Measurements from ENCODE around the gene ATP6V1E1.

Gene ATP6V1E1

DNA sequence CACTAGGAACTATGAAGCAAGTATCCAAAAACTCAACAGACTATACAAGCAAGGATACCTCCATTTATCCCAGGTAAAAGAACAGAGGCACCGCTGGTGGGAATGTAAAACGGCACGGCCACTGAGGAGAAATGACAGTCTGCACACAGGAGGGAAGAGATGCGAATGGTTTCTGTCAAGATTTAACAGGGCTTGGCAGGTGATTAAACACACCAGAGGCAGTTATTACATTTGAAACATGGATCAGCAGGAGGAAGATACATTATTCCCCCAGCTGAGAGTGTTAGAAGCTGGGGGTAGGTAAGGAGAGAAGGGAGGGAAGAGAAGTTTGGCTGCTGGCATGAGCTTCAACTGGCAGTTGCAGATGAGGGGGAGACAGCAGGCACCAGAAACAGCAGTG lies 30.2 kb downstream of the ATP6V1E1 start:
- ChIA-PET POLR2A (no interaction called here), CTCF (no interaction called here)
- H3K9me3 ChIP-seq (ENCODE audit: control insufficient read depth, insufficient read depth, low read depth, low read length): no peaks in the 10 kb centered on the region
- peaks cover 54 to 81% of the 10 kb centered on the region in 2 experiments for H3K36me3 ChIP-seq (ENCODE audit: control insufficient read depth in 2 of 2, insufficient read depth in 1 of 2, low read length in 2 of 2)
- no peaks in the 10 kb centered on the region for H3K4me1 ChIP-seq (ENCODE audit: control insufficient read depth, insufficient read depth, low read length)
- no peak overlapping the region for H3K27ac ChIP-seq (ENCODE audit: extremely low read depth, low read depth, low read length)
- TF ChIP-seq, protein P1, sequence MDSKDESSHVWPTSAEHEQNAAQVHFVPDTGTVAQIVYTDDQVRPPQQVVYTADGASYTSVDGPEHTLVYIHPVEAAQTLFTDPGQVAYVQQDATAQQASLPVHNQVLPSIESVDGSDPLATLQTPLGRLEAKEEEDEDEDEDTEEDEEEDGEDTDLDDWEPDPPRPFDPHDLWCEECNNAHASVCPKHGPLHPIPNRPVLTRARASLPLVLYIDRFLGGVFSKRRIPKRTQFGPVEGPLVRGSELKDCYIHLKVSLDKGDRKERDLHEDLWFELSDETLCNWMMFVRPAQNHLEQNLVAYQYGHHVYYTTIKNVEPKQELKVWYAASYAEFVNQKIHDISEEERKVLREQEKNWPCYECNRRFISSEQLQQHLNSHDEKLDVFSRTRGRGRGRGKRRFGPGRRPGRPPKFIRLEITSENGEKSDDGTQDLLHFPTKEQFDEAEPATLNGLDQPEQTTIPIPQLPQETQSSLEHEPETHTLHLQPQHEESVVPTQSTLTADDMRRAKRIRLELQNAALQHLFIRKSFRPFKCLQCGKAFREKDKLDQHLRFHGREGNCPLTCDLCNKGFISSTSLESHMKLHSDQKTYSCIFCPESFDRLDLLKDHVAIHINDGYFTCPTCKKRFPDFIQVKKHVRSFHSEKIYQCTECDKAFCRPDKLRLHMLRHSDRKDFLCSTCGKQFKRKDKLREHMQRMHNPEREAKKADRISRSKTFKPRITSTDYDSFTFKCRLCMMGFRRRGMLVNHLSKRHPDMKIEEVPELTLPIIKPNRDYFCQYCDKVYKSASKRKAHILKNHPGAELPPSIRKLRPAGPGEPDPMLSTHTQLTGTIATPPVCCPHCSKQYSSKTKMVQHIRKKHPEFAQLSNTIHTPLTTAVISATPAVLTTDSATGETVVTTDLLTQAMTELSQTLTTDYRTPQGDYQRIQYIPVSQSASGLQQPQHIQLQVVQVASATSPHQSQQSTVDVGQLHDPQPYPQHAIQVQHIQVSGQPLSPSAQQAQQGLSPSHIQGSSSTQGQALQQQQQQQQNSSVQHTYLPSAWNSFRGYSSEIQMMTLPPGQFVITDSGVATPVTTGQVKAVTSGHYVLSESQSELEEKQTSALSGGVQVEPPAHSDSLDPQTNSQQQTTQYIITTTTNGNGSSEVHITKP (tag by site-specific recombination; IDR thresholded peaks at IDR 0.05): no peak
- TF ChIP-seq ZNF248 (tag by site-specific recombination; IDR thresholded peaks at IDR 0.05) (no peak), ZNF558 (tag by site-specific recombination; IDR thresholded peaks at IDR 0.05) (no peak), ZNF184 (tag by site-specific recombination; IDR thresholded peaks at IDR 0.05) (no peak), ZNF169 (tag by site-specific recombination; IDR thresholded peaks at IDR 0.05) (no peak), ZNF747 (tag by site-specific recombination; IDR thresholded peaks at IDR 0.05) (no peak), ZNF146 (tag by site-specific recombination; IDR thresholded peaks at IDR 0.05) (no peak)
- TF ChIP-seq, protein P2, sequence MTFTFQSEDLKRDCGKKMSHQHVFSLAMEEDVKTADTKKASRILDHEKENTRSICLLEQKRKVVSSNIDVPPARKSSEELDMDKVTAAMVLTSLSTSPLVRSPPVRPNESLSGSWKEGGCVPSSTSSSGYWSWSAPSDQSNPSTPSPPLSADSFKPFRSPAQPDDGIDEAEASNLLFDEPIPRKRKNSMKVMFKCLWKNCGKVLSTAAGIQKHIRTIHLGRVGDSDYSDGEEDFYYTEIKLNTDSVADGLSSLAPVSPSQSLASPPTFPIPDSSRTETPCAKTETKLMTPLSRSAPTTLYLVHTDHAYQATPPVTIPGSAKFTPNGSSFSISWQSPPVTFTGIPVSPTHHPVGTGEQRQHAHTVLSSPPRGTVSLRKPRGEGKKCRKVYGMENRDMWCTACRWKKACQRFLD (tag by site-specific recombination; IDR thresholded peaks at IDR 0.05): no peak
- no peak overlapping the region for H3K4me3 ChIP-seq (ENCODE audit: low read depth, low read length)

DNA sequence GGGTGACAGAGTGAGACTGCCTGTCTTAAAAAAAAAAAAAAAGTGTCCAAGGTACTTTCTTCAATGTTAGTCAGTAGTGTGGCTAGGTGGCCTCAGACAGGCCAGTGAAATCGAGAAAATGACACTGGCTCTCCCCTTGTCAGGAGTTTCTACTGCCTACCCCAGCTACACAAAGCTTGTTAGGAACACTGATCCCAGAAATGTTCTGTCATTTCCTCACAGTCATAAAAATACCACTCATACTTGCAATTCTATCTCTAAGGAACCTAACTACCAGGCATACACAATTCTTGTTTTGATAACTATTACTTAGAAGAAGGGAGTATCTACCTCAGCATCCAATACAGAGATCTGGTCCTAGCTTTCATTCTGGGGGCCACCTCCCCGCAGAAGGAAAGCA lies 31.3 kb downstream of the ATP6V1E1 start:
- Histone ChIP-seq H3K4me3 (ENCODE audit: low read depth, low read length) (no peak overlapping the region), H3K4me1 (ENCODE audit: control insufficient read depth, insufficient read depth, low read length) (no peaks in the 10 kb centered on the region), H3K27ac (ENCODE audit: extremely low read depth, low read depth, low read length) (no peak overlapping the region), H3K9me3 (ENCODE audit: control insufficient read depth, insufficient read depth, low read depth, low read length) (no peaks in the 10 kb centered on the region), H3K36me3 (ENCODE audit: control insufficient read depth in 2 of 2, insufficient read depth in 1 of 2, low read length in 2 of 2) (peaks cover 59 to 88% of the 10 kb centered on the region in 2 experiments)
- CTCF ChIA-PET: interaction anchor here (0.6 to 1.2 kb wide), 5 partner anchors 8 to 146 kb away, joined by 3 to 4 read pairs (median 3); no protein-coding TSS in a partner anchor
- POLR2A ChIA-PET: no interaction called here
- TF ChIP-seq ZNF16 (tag by site-specific recombination; IDR thresholded peaks at IDR 0.05; ENCODE audit: low read depth) (no peak), ZNF140 (tag by site-specific recombination; IDR thresholded peaks at IDR 0.05) (no peak), ZNF311 (tag by site-specific recombination; IDR thresholded peaks at IDR 0.05; ENCODE audit: borderline replicate concordance) (no peak), ZNF404 (tag by site-specific recombination; IDR thresholded peaks at IDR 0.05) (no peak)
- TF ChIP-seq, protein P3, sequence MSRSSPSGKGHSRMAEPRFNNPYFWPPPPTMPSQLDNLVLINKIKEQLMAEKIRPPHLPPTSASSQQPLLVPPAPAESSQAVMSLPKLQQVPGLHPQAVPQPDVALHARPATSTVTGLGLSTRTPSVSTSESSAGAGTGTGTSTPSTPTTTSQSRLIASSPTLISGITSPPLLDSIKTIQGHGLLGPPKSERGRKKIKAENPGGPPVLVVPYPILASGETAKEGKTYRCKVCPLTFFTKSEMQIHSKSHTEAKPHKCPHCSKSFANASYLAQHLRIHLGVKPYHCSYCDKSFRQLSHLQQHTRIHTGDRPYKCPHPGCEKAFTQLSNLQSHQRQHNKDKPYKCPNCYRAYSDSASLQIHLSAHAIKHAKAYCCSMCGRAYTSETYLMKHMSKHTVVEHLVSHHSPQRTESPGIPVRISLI (tag by site-specific recombination; IDR thresholded peaks at IDR 0.05): no peak

DNA sequence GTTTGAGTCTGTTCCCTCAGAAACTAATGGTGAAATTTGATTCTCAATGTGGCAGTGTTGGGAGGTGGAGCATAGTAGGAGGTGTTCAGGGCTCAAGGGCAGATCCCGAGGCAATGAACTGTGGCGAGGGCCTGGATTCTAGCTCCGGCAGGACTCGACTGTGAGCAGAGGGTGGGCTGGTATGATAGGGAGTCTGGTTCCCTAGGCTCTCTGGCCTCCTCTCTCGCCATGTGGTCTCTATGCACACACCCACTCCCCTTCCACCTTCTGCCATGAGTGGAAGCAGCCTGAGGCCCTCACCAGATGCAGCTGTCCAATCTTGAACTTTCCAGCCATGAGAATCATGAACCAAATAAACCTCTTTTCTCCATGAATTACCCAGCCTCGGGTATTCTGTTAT lies 32.3 kb downstream of the ATP6V1E1 start:
- Histone ChIP-seq H3K4me1 (ENCODE audit: control insufficient read depth, insufficient read depth, low read length) (no peaks in the 10 kb centered on the region), H3K4me3 (ENCODE audit: low read depth, low read length) (no peak overlapping the region), H3K27ac (ENCODE audit: extremely low read depth, low read depth, low read length) (no peak overlapping the region), H3K36me3 (ENCODE audit: control insufficient read depth in 2 of 2, insufficient read depth in 1 of 2, low read length in 2 of 2) (peaks cover 64 to 94% of the 10 kb centered on the region in 2 experiments), H3K9me3 (ENCODE audit: control insufficient read depth, insufficient read depth, low read depth, low read length) (no peaks in the 10 kb centered on the region)
- ChIA-PET CTCF (interaction anchor here (1.2 kb wide), 1 partner anchor 147 kb away, joined by 3 read pairs; no protein-coding TSS in a partner anchor), POLR2A (no interaction called here)
- no peak for TF ChIP-seq ZNF391 (tag by site-specific recombination; IDR thresholded peaks at IDR 0.05; ENCODE audit: borderline replicate concordance, low read depth)
- TF ChIP-seq, protein P4, sequence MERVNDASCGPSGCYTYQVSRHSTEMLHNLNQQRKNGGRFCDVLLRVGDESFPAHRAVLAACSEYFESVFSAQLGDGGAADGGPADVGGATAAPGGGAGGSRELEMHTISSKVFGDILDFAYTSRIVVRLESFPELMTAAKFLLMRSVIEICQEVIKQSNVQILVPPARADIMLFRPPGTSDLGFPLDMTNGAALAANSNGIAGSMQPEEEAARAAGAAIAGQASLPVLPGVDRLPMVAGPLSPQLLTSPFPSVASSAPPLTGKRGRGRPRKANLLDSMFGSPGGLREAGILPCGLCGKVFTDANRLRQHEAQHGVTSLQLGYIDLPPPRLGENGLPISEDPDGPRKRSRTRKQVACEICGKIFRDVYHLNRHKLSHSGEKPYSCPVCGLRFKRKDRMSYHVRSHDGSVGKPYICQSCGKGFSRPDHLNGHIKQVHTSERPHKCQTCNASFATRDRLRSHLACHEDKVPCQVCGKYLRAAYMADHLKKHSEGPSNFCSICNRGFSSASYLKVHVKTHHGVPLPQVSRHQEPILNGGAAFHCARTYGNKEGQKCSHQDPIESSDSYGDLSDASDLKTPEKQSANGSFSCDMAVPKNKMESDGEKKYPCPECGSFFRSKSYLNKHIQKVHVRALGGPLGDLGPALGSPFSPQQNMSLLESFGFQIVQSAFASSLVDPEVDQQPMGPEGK (tag by site-specific recombination; IDR thresholded peaks at IDR 0.05): no peak
- TF ChIP-seq ZNF202 (tag by site-specific recombination; IDR thresholded peaks at IDR 0.05; ENCODE audit: borderline replicate concordance): no peak
- TF ChIP-seq, protein P5, sequence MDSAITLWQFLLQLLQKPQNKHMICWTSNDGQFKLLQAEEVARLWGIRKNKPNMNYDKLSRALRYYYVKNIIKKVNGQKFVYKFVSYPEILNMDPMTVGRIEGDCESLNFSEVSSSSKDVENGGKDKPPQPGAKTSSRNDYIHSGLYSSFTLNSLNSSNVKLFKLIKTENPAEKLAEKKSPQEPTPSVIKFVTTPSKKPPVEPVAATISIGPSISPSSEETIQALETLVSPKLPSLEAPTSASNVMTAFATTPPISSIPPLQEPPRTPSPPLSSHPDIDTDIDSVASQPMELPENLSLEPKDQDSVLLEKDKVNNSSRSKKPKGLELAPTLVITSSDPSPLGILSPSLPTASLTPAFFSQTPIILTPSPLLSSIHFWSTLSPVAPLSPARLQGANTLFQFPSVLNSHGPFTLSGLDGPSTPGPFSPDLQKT (IDR thresholded peaks at IDR 0.05; ENCODE audit: borderline replicate concordance, low read depth, low read length): no peak
- TF ChIP-seq ZNF660 (tag by site-specific recombination; IDR thresholded peaks at IDR 0.05): no peak
- no peak for TF ChIP-seq SP2 (tag by site-specific recombination; IDR thresholded peaks at IDR 0.05)
- TF ChIP-seq ZNF221 (tag by site-specific recombination; IDR thresholded peaks at IDR 0.05; ENCODE audit: borderline replicate concordance): no peak
- TF ChIP-seq ZIC2 (tag by site-specific recombination; IDR thresholded peaks at IDR 0.05): no peak
- TF ChIP-seq, protein P6, sequence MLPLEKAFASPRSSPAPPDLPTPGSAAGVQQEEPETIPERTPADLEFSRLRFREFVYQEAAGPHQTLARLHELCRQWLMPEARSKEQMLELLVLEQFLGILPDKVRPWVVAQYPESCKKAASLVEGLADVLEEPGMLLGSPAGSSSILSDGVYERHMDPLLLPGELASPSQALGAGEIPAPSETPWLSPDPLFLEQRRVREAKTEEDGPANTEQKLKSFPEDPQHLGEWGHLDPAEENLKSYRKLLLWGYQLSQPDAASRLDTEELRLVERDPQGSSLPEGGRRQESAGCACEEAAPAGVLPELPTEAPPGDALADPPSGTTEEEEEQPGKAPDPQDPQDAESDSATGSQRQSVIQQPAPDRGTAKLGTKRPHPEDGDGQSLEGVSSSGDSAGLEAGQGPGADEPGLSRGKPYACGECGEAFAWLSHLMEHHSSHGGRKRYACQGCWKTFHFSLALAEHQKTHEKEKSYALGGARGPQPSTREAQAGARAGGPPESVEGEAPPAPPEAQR (tag by site-specific recombination; IDR thresholded peaks at IDR 0.05): no peak
